Measurements from ENCODE around the gene TEAD1. TPM values are rescaled to one million over a fixed set of nuclear protein-coding genes. Genes with fewer than 3 reads are reported as not detected.

Gene TEAD1
- total and polyA plus RNA-seq, 9 of the 15 experiments (the other 6 are each of a cell fraction or from before 2014, with no cell fraction given): 1.7 to 17.7 (median 10.8) TPM

DNA sequence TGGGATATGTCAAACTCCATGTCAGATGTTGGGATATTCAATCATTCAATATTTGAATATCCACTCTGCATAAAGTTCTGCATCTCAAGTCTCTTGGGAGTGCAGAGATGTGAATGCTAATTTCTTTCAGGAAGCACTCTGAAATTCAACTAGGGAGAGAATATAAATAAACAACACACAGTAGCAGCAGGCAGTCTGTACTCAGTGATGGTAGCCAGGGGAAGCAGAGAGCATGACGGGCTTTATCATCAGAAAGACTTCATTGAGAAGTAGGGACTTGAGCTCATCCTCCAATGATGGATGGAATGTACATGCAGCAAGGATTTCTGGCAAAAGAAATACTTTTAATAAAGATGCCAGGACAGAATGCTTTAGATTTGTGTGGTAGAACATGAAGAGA, 9.8 kb upstream of the TEAD1 start:
- H3K4me2 ChIP-seq (ENCODE audit: insufficient read depth, low read length): no peak overlapping the region
- no peak overlapping the region for H2AFZ ChIP-seq (ENCODE audit: low read depth, low read length)
- H3K9me1 ChIP-seq (ENCODE audit: control insufficient read depth, insufficient read depth, low read length): no peaks in the 10 kb centered on the region
- DNase-seq (ENCODE audit: extremely low read depth in 1 of 4, low spot score in 3 of 4) (no peak), FAIRE-seq (no peak), ATAC-seq (no peak)
- H3K36me3 ChIP-seq (ENCODE audit: control insufficient read depth, insufficient read depth, low read length): no peaks in the 10 kb centered on the region
- H3K27ac ChIP-seq (ENCODE audit: extremely low read depth, low read depth, low read length): no peak overlapping the region
- intact Hi-C loops (cut with micrococcal nuclease) (no loop called here), in situ Hi-C loops (cut with MboI) (no loop called here)
- H4K20me1 ChIP-seq (replicated peaks; ENCODE audit: control insufficient read depth, insufficient read depth, low read length): no peaks in the 10 kb centered on the region
- H3K4me3 ChIP-seq: no peak overlapping the region
- H3K9me3 ChIP-seq (replicated peaks; ENCODE audit: control insufficient read depth, insufficient read depth, low read depth, low read length): no peaks in the 10 kb centered on the region
- H3K9ac ChIP-seq (ENCODE audit: insufficient read depth in 1 of 2, low read depth in 2 of 2, low read length in 2 of 2): no peak overlapping the region
- H3K27me3 ChIP-seq (ENCODE audit: control insufficient read depth in 2 of 2, insufficient read depth in 2 of 2, low read length in 2 of 2): 0 out of 5 replicates have a peak, but pooled peaks cover 0 to 4% of the 10 kb centered on the region in 2 experiments
- POLR2A ChIA-PET: interaction anchor here (0.6 to 0.9 kb wide), 2 partner anchors 12 to 16 kb away, joined by 3 read pairs; no protein-coding TSS in a partner anchor
- BruUV-seq (replicated peaks): no TSS peak
- CTCF ChIA-PET (ENCODE audit: low intra/inter-chr PET ratio): no interaction called here
- H3K4me1 ChIP-seq (replicated peaks in 1 of 2; ENCODE audit: control insufficient read depth in 2 of 2, insufficient read depth in 2 of 2, low read length in 2 of 2): peaks cover 5 to 6% of the 10 kb centered on the region in 2 experiments; a peak in 4 of 5 replicates
- TF ChIP-seq, protein P1, sequence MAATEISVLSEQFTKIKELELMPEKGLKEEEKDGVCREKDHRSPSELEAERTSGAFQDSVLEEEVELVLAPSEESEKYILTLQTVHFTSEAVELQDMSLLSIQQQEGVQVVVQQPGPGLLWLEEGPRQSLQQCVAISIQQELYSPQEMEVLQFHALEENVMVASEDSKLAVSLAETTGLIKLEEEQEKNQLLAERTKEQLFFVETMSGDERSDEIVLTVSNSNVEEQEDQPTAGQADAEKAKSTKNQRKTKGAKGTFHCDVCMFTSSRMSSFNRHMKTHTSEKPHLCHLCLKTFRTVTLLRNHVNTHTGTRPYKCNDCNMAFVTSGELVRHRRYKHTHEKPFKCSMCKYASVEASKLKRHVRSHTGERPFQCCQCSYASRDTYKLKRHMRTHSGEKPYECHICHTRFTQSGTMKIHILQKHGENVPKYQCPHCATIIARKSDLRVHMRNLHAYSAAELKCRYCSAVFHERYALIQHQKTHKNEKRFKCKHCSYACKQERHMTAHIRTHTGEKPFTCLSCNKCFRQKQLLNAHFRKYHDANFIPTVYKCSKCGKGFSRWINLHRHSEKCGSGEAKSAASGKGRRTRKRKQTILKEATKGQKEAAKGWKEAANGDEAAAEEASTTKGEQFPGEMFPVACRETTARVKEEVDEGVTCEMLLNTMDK (IDR thresholded peaks at IDR 0.05; ENCODE audit: borderline replicate concordance, insufficient read depth, low read depth, low read length, poor library complexity, severe bottlenecking): no peak
- H3K79me2 ChIP-seq (ENCODE audit: control insufficient read depth, insufficient read depth, low read length): no peaks in the 10 kb centered on the region
- 18% methylated on average over 1 of the region's 1 CpG for WGBS (ENCODE audit: insufficient coverage, low coverage, missing lambda C conversion rate)

DNA sequence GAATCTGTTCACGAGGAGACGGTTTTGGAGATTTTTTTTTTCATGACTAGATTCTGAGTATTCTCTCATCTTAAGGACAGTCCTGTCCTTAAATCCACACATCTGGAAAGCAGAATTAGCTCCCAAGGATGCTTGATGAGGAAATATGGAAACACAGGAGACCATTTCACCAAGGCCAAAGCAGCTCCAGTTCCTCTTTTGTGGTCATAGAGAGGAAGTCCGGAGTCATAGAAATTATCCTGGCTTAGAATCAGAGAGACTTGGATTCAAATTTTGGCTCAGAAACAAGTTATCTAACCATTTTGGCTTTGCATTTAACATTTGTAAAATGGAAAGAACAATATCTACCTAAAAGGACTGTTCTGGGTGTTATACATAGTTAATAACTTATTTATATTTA, 7.3 kb upstream of the TEAD1 start:
- ChIA-PET POLR2A (no interaction called here), CTCF (ENCODE audit: low intra/inter-chr PET ratio) (no interaction called here)
- in situ Hi-C loops (cut with MboI): no loop called here
- TF ChIP-seq, protein P2, sequence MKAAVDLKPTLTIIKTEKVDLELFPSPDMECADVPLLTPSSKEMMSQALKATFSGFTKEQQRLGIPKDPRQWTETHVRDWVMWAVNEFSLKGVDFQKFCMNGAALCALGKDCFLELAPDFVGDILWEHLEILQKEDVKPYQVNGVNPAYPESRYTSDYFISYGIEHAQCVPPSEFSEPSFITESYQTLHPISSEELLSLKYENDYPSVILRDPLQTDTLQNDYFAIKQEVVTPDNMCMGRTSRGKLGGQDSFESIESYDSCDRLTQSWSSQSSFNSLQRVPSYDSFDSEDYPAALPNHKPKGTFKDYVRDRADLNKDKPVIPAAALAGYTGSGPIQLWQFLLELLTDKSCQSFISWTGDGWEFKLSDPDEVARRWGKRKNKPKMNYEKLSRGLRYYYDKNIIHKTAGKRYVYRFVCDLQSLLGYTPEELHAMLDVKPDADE (conservative IDR thresholded peaks at IDR 0.05; ENCODE audit: control insufficient read depth, low read depth, low read length): no peak
- TF ChIP-seq MIER1 (IDR thresholded peaks at IDR 0.05; ENCODE audit: low read depth) (no peak), RFX1 (IDR thresholded peaks at IDR 0.05) (peak; percentile 30), ETV6 (IDR thresholded peaks at IDR 0.05; ENCODE audit: borderline replicate concordance in 1 of 2, low read depth in 2 of 2, low read length in 1 of 2) (0 out of 4 replicates have a peak, but pooled peaks of 1 of the 2 experiments have one; percentile 19), ETV6 (CRISPR knock-in tag; IDR thresholded peaks at IDR 0.05; ENCODE audit: borderline replicate concordance) (no peak)

More for the DNA sequence above, 7.3 kb upstream of the TEAD1 start:
- no peak for ATAC-seq
- no TSS peak for BruUV-seq (replicated peaks)
- Histone ChIP-seq H4K20me1 (replicated peaks; ENCODE audit: control insufficient read depth, insufficient read depth, low read length) (no peaks in the 10 kb centered on the region), H3K9me3 (replicated peaks; ENCODE audit: control insufficient read depth, insufficient read depth, low read depth, low read length) (no peaks in the 10 kb centered on the region), H3K79me2 (ENCODE audit: control insufficient read depth, insufficient read depth, low read length) (no peaks in the 10 kb centered on the region), H3K27ac (ENCODE audit: extremely low read depth, low read depth, low read length) (no peak overlapping the region), H3K4me2 (ENCODE audit: insufficient read depth, low read length) (no peak overlapping the region), H2AFZ (ENCODE audit: low read depth, low read length) (no peak overlapping the region), H3K9ac (ENCODE audit: insufficient read depth in 1 of 2, low read depth in 2 of 2, low read length in 2 of 2) (no peak overlapping the region), H3K9me1 (ENCODE audit: control insufficient read depth, insufficient read depth, low read length) (no peaks in the 10 kb centered on the region), H3K4me1 (replicated peaks in 1 of 2; ENCODE audit: control insufficient read depth in 2 of 2, insufficient read depth in 2 of 2, low read length in 2 of 2) (peaks cover 5 to 6% of the 10 kb centered on the region in 2 experiments; a peak in 4 of 5 replicates), H3K36me3 (ENCODE audit: control insufficient read depth, insufficient read depth, low read length) (no peaks in the 10 kb centered on the region), H3K4me3 (no peak overlapping the region), H3K27me3 (ENCODE audit: control insufficient read depth in 2 of 2, insufficient read depth in 2 of 2, low read length in 2 of 2) (0 out of 5 replicates have a peak, but pooled peaks cover 0 to 4% of the 10 kb centered on the region in 2 experiments)
- WGBS (ENCODE audit: insufficient coverage, low coverage, missing lambda C conversion rate): 10% methylated on average over 3 of the region's 3 CpGs
- DNase-seq (ENCODE audit: extremely low read depth in 1 of 4, low spot score in 3 of 4): no peak
- FAIRE-seq: no peak
- intact Hi-C loops (cut with micrococcal nuclease): no loop called here
